K562 (cell line): ENCODE results near the gene FMC1. TPM values are rescaled to one million over a fixed set of nuclear protein-coding genes. Genes with fewer than 3 reads are reported as not detected.

Experiments used
- ARID2 ChIP-seq: fragments of 450-650 bp; IDR thresholded peaks from 2 replicates; pipeline ENCODE4 v1.6.1; 2017; ENCODE audit warnings: antibody characterized with exemption, mild to moderate bottlenecking
- CC2D1A ChIP-seq: fragments of 450-650 bp; IDR thresholded peaks from 2 replicates; pipeline ENCODE4 v1.6.1; 2017; ENCODE audit warnings: mild to moderate bottlenecking
- CTBP1 ChIP-seq: fragments of 450-650 bp; IDR thresholded peaks from 2 replicates; pipeline ENCODE4 v1.6.1; 2016; ENCODE audit warnings: borderline replicate concordance
- DEAF1 ChIP-seq: fragments of 450-650 bp; formaldehyde crosslinking; IDR thresholded peaks from 2 replicates; pipeline ENCODE4 v1.4.0; 2020; ENCODE audit warnings: mild to moderate bottlenecking, moderate library complexity
- DLX4 ChIP-seq: fragments of 250-450 bp; sonication (Bioruptor Pico); IDR thresholded peaks from 2 replicates; pipeline ENCODE4 v1.6.1; 2021; ENCODE audit warnings: mild to moderate bottlenecking
- E2F6 ChIP-seq, 2 experiments: IDR thresholded peaks; 2 replicates each; pipeline ENCODE4 v1.6.1; 2011; ENCODE audit warnings: borderline replicate concordance in 1 of 2, control low read depth in 1 of 2, low read depth in 1 of 2, low read length in 1 of 2, mild to moderate bottlenecking in 1 of 2, mixed read lengths in 1 of 2, moderate library complexity in 1 of 2; ENCODE audit not compliant: insufficient read depth in 1 of 2, insufficient read length in 1 of 2, poor library complexity in 1 of 2, severe bottlenecking in 1 of 2; ENCODE audit errors: extremely low read depth in 1 of 2
- ID3 ChIP-seq, 2 experiments: fragments of 250-450 bp in 1 of 2; fragments of 450-650 bp in 1 of 2; sonication (Bioruptor Pico) in 1 of 2; IDR thresholded peaks; 2 replicates each; pipeline versions ENCODE4 v1.6.1 to v1.8.0; 2016 to 2021; ENCODE audit warnings: mild to moderate bottlenecking in 2 of 2, moderate library complexity in 2 of 2, missing compliant biosample characterization in 1 of 2, missing genetic modification characterization in 1 of 2
- IRF9 ChIP-seq: fragments of 450-650 bp; IDR thresholded peaks from 2 replicates; pipeline ENCODE4 v1.6.1; 2016; ENCODE audit warnings: missing biosample characterization, missing genetic modification characterization
- L3MBTL2 ChIP-seq: fragments of 450-650 bp; IDR thresholded peaks from 2 replicates; pipeline ENCODE4 v1.6.1; 2016; ENCODE audit warnings: mild to moderate bottlenecking, moderate library complexity
- MEF2A ChIP-seq: IDR thresholded peaks from 2 replicates; pipeline ENCODE4 v1.6.1; 2011; ENCODE audit warnings: low read depth, mild to moderate bottlenecking, low read length, moderate library complexity; ENCODE audit not compliant: control insufficient read depth
- NEUROD1 ChIP-seq: fragments of 150-350 bp; IDR thresholded peaks from 2 replicates; pipeline ENCODE4 v1.6.1; 2014; ENCODE audit warnings: borderline replicate concordance, low read length, low read depth; ENCODE audit not compliant: partially characterized antibody
- SNAPC5 ChIP-seq: fragments of 250-450 bp; sonication (Bioruptor Pico); IDR thresholded peaks from 2 replicates; pipeline ENCODE4 v1.8.0; 2021; ENCODE audit warnings: moderate library complexity, mild to moderate bottlenecking, inconsistent platforms
- SRSF1 ChIP-seq: fragments of 200-400 bp; formaldehyde crosslinking; IDR thresholded peaks from 2 replicates; pipeline ENCODE4 v1.6.1; 2017; ENCODE audit warnings: mild to moderate bottlenecking, low read depth, low read length, moderate library complexity
- SRSF3 ChIP-seq: fragments of 200-400 bp; formaldehyde crosslinking; IDR thresholded peaks from 2 replicates; pipeline ENCODE4 v1.6.1; 2016; ENCODE audit warnings: mild to moderate bottlenecking, low read length, moderate library complexity; ENCODE audit not compliant: insufficient read depth
- ZBTB2 ChIP-seq: fragments of 450-650 bp; IDR thresholded peaks from 2 replicates; pipeline ENCODE4 v1.6.1; 2016; ENCODE audit warnings: antibody characterized with exemption
- polyA plus RNA-seq, 8 experiments: library from polyadenylated mRNA; depleted of rRNA in 4 of 8; stranded (reverse) in 5 of 8; unstranded in 3 of 8; fragments of >200 nt; fragmentation: Nextera tagmentation in 2 of 8; fragmentation: Illumina TruSeq in 1 of 8; extraction: Ambion mirVana in 2 of 8; extraction: Trizol in 1 of 8; gene quantifications; 2 replicates each; pipeline versions ENCODE4 v1.2.1 to v1.2.3, GENCODE V29; 2011 to 2014; ENCODE audit warnings: inconsistent platforms in 1 of 8, missing spikeins in 1 of 8
- total RNA-seq, 7 experiments: library from RNA; depleted of rRNA in 6 of 7; stranded (reverse); fragments of >200 nt in 6 of 7; fragmentation: Illumina TruSeq in 2 of 7; extraction: Trizol in 2 of 7; gene quantifications; 2 replicates each; pipeline versions ENCODE4 v1.2.1 to v1.2.3, GENCODE V29; 2011 to 2021; ENCODE audit warnings: low replicate concordance in 1 of 7

The FMC1 gene
- total and polyA plus RNA-seq, 9 of the 15 experiments (the other 6 are each of a cell fraction or from before 2014, with no cell fraction given): 14.0 to 116 (median 29.0) TPM

- TF ChIP-seq ID3 (CRISPR knock-in tag; IDR thresholded peaks at IDR 0.05) (no peak), ID3 (tag; IDR thresholded peaks at IDR 0.05) (peak; percentile 94), CC2D1A (peak; percentile 86), L3MBTL2 (peak; percentile 84), E2F6 (IDR thresholded peaks at IDR 0.05; ENCODE audit: borderline replicate concordance in 1 of 2, extremely low read depth in 1 of 2, insufficient read depth in 1 of 2, insufficient read length in 1 of 2, low read depth in 1 of 2, low read length in 1 of 2, poor library complexity in 1 of 2, severe bottlenecking in 1 of 2) (peak; percentile 95 to 97), SRSF1 (no peak), SRSF3 (0 out of 2 replicates have a peak, but pooled peaks have one; percentile 52), SNAPC5 (CRISPR knock-in tag) (no peak), NEUROD1 (peak; percentile 84), ARID2 (0 out of 2 replicates have a peak, but pooled peaks have one; percentile 13), DLX4 (no peak), MEF2A (no peak), ZBTB2 (peak; percentile 99), DEAF1 (no peak), CTBP1 (peak; percentile 88), IRF9 (tag) (no peak)
These were observed 18.5 kb downstream of the FMC1 start, which contains the start of gene LUC7L2 (continued) for GRCh38 chr7:139359366-139360209.
